AML-193 (cell line): ENCODE results near the gene PRDM15.

Experiments
- DNase-seq, 2 experiments: peaks; one replicate each; lab custom pipeline; 2025; lab: John Stamatoyannopoulos, UW

The PRDM15 gene

DNA sequence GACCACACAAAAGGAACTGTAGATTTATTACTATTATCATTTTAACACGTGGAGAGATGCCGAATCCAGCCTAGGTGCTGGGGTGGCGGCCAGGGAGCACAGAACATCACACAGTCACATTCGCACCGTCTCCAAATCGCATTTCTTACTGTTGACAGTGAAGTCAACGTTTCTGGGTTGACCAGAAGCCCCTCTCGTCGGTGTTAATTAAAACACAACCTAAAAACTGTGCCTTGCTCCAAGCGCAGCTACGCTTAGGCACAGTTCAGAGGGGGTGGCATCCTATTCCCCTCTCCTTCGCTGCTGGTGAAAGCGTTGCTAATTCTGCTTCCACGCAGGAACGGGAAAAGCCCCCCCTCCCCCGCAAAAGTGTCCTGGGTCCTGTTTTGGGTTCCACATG is 116.4 kb downstream of the PRDM15 start:
- DNase-seq = no peak

- no peak for DNase-seq
Measured at GRCh38 chr21:41761934-41762635, 117.1 kb downstream of the PRDM15 start.

- no peak for DNase-seq
Measured at GRCh38 chr21:41761211-41761933, 117.8 kb downstream of the PRDM15 start.

DNA sequence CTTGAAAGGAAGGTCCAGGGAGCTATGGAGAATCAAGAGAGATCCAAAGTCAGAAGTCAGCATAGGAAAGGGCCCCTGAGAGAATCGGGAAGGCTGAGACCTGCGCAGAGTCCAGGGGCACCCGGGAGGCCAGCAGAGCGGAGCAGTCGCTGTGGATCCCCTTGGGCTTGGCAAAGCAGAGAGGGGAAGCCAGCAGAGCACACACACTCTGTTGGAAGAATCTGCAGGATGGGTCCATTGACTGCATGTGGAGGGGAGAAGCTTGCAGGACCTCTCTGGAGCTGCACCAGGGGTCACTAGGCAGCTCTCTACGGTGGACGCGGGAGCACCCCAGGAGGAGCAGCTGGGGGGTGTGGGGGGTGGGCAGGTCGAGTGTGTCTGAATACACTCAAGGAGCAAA is 118.7 kb downstream of the PRDM15 start:
- DNase-seq = no peak

DNA sequence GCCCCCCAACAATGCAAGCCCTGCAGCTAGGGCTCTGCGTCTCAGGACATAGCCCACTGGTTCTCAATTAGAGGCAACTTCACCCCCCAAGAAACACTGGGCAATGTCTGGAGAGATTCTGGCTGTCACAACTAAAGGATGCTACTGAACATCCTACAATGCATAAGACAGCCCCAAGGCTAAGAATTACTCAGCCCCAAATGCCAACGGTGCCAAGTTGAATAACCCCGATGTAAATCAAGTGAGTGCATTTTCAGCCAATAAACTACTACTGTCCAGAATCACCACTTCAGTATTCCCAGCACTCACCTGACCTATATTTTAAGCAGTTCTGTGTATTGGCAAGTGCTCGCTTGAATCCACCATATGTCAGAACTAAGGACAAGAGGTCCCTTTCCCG is 119.2 kb downstream of the PRDM15 start:
- no peak for DNase-seq

DNA sequence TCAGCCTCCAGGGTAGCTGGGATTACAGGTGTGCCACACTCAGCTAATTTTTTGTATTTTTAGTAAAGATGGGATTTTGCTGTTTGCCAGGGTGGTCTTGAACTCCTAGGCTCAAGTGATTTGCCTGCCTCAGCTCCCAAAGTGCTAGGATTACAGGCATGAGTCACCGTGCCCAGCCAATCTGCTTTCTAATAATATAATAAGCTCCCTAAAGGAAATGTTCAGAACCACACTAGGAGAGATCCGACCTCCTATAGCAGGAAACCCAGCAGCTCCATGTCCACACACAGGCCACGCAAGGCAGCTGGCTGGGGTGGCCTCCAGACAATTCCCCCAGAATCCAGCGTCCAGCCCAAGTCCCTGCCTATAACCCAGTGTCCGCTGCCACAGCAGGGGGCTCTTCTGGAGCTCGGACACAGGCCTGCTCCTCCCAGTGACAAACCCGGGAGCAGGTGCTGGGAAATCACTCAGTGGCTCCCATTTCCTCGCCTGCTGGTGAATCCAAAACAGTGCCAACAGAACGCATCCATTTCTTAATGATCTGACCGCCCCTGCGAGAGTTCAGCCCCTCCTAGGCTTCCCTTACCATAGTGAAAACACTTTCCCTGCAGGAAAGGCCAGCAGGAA is 119.8 kb downstream of the PRDM15 start:
- no peak for DNase-seq

DNA sequence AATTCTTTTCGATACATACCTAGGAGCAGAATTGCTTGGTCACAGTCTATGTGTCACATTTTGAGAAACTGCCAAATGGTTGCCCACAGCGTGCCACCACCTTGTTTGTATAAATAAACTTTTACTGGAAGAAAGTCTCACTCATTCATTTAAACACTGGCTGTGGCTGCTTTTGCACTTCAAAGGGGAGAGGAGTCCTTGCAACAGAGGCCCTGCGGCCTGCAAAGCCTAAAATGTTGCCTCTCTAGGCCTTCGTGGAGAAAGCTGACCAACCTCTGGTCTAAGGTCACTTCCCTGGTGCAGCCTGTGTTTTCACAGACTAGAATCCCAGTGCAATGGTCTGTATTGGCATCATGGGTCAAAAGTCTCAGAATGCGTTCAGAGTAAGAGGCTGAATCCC is 120.6 kb downstream of the PRDM15 start:
- no peak for DNase-seq

DNA sequence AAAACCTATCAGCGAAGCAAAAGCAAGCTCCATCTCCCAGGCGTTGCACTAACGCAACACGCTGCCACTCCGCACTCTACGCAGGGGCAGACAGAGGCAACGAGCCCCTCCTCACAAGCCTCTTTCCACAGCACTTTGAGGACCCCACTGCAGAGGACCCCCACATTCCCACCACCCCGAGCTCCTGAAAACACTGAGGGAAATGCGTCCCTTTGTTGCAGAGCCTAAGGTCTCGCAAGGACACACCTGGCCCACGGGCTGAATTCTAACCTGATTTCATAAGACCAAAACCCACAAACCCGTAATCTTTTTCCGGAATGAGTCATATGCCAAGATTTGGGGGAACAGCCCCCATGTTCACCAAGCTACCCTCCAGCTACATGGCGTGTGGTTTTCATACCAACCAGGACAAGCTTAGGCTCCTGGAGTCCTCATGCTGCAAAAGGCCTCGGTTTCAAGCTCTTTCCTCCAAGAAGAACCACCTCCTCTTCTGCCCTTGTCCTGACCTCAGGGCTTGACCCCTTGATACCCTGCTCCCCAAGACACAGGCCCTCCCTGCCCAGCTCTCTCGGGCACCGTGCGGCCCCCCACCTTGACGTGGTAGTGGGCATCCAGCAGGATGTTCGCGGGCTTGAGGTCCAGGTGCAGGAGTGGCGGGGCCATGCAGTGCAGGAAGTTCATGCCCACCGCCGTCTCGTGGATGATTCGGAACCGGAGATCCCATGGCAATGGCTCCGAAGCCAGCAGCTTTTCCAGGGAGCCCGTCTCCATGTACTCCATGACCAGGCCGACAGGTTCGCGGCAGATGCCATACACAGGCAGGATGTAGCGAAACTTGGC is 123.0 kb downstream of the PRDM15 start:
- DNase-seq = no peak

GRCh38 chr21:41755258-41755933 is 123.7 kb downstream of the PRDM15 start:
- DNase-seq = no peak

GRCh38 chr21:41754479-41754891 is 124.7 kb downstream of the PRDM15 start:
- no peak for DNase-seq

GRCh38 chr21:41753006-41753898 is 125.9 kb downstream of the PRDM15 start:
- no peak for DNase-seq

- no peak for DNase-seq
Measured at GRCh38 chr21:41752231-41752681, 126.9 kb downstream of the PRDM15 start.

DNA sequence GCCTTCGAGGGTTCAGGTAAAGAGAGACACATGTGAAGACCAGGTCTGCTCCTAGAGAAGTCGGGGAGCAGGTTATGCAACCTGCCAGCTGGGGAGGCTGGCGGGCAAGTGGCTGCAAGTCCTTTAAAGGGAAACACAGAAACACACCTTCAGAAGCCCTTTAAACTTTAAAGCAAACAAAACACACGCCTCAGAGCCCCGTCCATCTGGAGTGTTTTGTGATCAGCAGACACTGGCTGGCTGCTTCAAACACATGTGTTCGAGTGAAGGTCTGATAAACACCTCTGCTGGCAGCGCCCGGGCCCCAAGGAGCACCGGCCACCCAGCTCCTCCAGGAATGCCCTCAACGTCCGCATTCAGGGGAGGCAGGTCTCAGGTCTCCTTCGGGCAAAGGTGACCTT is 127.5 kb downstream of the PRDM15 start:
- no peak for DNase-seq

- no peak for DNase-seq
Measured at GRCh38 chr21:41750532-41751151, 128.5 kb downstream of the PRDM15 start.

GRCh38 chr21:41750051-41750450 is 129.1 kb downstream of the PRDM15 start:
- DNase-seq = no peak

DNA sequence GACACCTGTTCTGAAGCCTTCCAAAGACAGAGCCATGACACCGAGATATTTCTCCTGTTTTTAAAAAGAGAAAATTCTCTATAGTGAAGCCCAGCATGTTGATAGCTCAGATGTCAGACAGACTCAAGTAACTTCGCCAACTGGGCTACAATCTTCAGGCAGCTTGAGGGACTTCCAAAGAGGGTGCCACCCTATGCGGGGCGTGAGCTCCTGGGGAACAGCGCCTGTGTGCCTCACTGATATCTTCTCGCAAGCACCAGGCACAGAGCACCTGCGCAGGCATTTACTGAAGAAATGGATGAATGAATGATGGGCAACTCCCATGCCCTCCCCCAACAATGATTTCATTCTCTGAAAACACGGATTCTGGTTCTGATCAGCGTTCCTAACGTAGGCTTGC is 129.9 kb downstream of the PRDM15 start:
- no peak for DNase-seq
